Ishikawa (cell line): Measurements from ENCODE around the gene KLRF2.

Experiments
- CEBPB ChIP-seq: IDR thresholded peaks from 2 replicates; pipeline ENCODE4 v1.6.1; 2012
- CREB1 ChIP-seq: IDR thresholded peaks from 2 replicates; pipeline ENCODE4 v1.6.1; 2012; ENCODE audit warnings: low read depth
- EGR1 ChIP-seq: IDR thresholded peaks from 2 replicates; pipeline ENCODE4 v1.6.1; 2012
- EP300 ChIP-seq: IDR thresholded peaks from 2 replicates; pipeline ENCODE4 v1.6.1; 2012; ENCODE audit warnings: borderline replicate concordance
- FOXM1 ChIP-seq: IDR thresholded peaks from 2 replicates; pipeline ENCODE4 v1.6.1; 2012; ENCODE audit warnings: low read depth, borderline replicate concordance
- NFIC ChIP-seq: IDR thresholded peaks from 2 replicates; pipeline ENCODE4 v1.6.1; 2012
- RAD21 ChIP-seq: IDR thresholded peaks from 2 replicates; pipeline ENCODE4 v1.6.1; 2012; ENCODE audit warnings: low read depth
- TAF1 ChIP-seq: IDR thresholded peaks from 2 replicates; pipeline ENCODE4 v1.6.1; 2012; ENCODE audit warnings: low read depth, mild to moderate bottlenecking
- TCF12 ChIP-seq: IDR thresholded peaks from 2 replicates; pipeline ENCODE4 v1.6.1; 2012; ENCODE audit warnings: low read depth
- TEAD4 ChIP-seq: IDR thresholded peaks from 2 replicates; pipeline ENCODE4 v1.6.1; 2012
- YY1 ChIP-seq: IDR thresholded peaks from 2 replicates; pipeline ENCODE4 v1.6.1; 2012; ENCODE audit warnings: low read depth
- ZBTB7A ChIP-seq: IDR thresholded peaks from 2 replicates; pipeline ENCODE4 v1.6.1; 2012; ENCODE audit warnings: low read depth
- TF ChIP-seq, protein P1 (sequence below): IDR thresholded peaks from 2 replicates; pipeline ENCODE4 v1.6.1; 2012
- TF ChIP-seq, protein P2 (sequence below): IDR thresholded peaks from 2 replicates; pipeline ENCODE4 v1.6.1; 2012; ENCODE audit warnings: low read depth, mild to moderate bottlenecking
- TF ChIP-seq, protein P3 (sequence below): IDR thresholded peaks from 2 replicates; pipeline ENCODE4 v1.6.1; 2012

KLRF2 gene

GRCh38 chr12:9922429-9922828, 41.1 kb downstream of the KLRF2 start:
- TF ChIP-seq EGR1 (no peak), FOXM1 (no peak), TAF1 (no peak), EP300 (no peak), TCF12 (no peak)
- TF ChIP-seq, protein P1, sequence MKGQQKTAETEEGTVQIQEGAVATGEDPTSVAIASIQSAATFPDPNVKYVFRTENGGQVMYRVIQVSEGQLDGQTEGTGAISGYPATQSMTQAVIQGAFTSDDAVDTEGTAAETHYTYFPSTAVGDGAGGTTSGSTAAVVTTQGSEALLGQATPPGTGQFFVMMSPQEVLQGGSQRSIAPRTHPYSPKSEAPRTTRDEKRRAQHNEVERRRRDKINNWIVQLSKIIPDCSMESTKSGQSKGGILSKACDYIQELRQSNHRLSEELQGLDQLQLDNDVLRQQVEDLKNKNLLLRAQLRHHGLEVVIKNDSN, result no peak
- TF ChIP-seq, protein P2, sequence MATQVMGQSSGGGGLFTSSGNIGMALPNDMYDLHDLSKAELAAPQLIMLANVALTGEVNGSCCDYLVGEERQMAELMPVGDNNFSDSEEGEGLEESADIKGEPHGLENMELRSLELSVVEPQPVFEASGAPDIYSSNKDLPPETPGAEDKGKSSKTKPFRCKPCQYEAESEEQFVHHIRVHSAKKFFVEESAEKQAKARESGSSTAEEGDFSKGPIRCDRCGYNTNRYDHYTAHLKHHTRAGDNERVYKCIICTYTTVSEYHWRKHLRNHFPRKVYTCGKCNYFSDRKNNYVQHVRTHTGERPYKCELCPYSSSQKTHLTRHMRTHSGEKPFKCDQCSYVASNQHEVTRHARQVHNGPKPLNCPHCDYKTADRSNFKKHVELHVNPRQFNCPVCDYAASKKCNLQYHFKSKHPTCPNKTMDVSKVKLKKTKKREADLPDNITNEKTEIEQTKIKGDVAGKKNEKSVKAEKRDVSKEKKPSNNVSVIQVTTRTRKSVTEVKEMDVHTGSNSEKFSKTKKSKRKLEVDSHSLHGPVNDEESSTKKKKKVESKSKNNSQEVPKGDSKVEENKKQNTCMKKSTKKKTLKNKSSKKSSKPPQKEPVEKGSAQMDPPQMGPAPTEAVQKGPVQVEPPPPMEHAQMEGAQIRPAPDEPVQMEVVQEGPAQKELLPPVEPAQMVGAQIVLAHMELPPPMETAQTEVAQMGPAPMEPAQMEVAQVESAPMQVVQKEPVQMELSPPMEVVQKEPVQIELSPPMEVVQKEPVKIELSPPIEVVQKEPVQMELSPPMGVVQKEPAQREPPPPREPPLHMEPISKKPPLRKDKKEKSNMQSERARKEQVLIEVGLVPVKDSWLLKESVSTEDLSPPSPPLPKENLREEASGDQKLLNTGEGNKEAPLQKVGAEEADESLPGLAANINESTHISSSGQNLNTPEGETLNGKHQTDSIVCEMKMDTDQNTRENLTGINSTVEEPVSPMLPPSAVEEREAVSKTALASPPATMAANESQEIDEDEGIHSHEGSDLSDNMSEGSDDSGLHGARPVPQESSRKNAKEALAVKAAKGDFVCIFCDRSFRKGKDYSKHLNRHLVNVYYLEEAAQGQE, result no peak

DNA sequence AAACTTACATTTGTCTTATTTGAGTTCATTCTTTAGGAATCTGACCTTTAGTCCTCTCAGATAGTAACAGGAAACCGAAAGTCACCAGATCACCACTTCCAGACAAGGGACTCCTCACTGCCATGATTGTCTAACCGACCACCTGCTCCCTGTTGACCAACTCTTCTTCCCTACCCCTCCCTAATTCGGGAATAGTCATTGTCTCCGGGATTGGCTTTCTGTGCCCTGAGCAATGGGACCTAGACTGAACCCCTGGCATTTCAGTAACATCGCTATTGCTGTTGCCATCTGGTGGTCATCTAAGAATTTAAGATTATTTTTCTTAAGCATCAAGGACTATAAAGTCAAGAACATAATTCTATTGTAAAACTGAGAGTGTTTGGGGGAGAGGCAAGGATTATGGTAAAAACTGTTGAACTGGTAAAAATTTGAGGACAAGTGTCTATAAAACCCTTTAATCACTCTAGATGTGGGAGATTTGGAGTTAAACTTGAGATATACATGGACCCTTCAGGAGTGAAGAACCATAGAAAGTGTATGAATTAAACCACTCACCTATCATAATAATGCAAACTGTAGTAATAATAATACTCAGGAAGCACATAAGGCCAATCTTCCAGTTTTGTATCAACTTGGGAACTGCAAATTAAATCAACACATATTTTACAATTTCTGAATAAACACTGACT, 44.6 kb downstream of the KLRF2 start:
- TF ChIP-seq EP300 (no peak), RAD21 (peak; percentile 60), TAF1 (no peak), YY1 (no peak), TEAD4 (0 out of 2 replicates have a peak, but pooled peaks have one; percentile 15)
- TF ChIP-seq, protein P2, result no peak

GRCh38 chr12:9926876-9927275, 45.6 kb downstream of the KLRF2 start:
- TF ChIP-seq ZBTB7A (no peak), TCF12 (no peak)

DNA sequence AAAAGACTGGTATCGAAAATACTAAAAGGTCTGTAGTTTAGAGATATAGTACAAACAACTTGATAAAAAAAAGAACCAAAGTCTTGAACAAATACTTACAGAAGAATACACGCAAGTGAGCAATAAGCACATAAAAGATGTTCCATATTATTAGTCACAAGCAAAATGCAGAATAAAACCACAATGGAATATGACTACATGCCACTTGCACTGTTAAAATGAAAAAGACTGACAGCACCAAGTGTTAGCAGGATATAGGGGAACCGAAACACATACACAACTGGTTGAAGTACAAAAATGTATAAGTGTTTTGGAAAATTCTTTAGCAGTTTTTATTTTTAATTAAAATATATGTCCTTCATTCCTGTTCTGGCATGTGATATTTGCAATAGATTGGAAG, 47.3 kb downstream of the KLRF2 start:
- no peak for TF ChIP-seq NFIC
- no peak for TF ChIP-seq RAD21
- TF ChIP-seq, protein P3, sequence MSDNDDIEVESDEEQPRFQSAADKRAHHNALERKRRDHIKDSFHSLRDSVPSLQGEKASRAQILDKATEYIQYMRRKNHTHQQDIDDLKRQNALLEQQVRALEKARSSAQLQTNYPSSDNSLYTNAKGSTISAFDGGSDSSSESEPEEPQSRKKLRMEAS, result no peak
- TF ChIP-seq, protein P1, result no peak
- no peak for TF ChIP-seq TAF1
- TF ChIP-seq ZBTB7A, result no peak
- TF ChIP-seq YY1, result no peak
- TF ChIP-seq CEBPB, result no peak
- TF ChIP-seq CREB1, result no peak
- TF ChIP-seq TEAD4, result no peak
- TF ChIP-seq, protein P2, result no peak
- TF ChIP-seq EP300, result no peak
- TF ChIP-seq EGR1, result no peak
- no peak for TF ChIP-seq TCF12
- TF ChIP-seq FOXM1, result no peak

DNA sequence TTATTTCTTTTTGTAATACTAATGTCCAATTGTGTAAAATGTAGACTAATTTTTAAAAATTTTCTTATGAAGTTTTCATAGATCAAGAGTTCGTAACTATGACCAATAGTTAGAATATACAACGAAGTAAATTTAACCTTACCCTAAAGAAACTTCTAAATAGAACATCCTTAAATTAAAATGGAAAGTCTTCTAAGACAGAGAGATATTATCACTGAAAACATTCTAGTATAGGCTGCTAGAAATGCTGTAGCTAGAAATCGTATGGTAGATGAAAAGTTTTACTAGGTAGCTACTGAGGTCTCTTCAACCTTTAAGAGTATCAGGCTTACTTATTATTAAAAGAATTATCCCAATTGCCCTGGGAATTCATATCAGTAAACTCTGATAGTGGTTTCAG, 50.0 kb downstream of the KLRF2 start:
- TF ChIP-seq CREB1 (no peak), EGR1 (no peak), TEAD4 (no peak), EP300 (no peak), NFIC (no peak), FOXM1 (no peak), YY1 (no peak), TCF12 (no peak), RAD21 (no peak), TAF1 (no peak), CEBPB (no peak), ZBTB7A (no peak)
- TF ChIP-seq, protein P2, result no peak
- TF ChIP-seq, protein P3, result no peak
- TF ChIP-seq, protein P1, result no peak
